IPS-15b (cell line): ENCODE measurements around the gene ENPP7.
"Not testable (repeated sequence)": the region's sequence is repeated elsewhere in the genome, so short reads cannot be mapped to it uniquely, and the experiment has no call there.

Experiments used
- H3K27me3 ChIP-seq: one replicate; pipeline ENCODE4 v1.6.1; 2013; ENCODE audit warnings: low read length; ENCODE audit not compliant: control insufficient read depth, insufficient read depth
- H3K36me3 ChIP-seq: one replicate; pipeline ENCODE4 v1.6.1; 2013; ENCODE audit warnings: low read length; ENCODE audit not compliant: control insufficient read depth, insufficient read depth
- H3K4me1 ChIP-seq: one replicate; pipeline ENCODE4 v1.6.1; 2013; ENCODE audit warnings: mild to moderate bottlenecking, low read length; ENCODE audit not compliant: control insufficient read depth, insufficient read depth
- H3K4me3 ChIP-seq: one replicate; pipeline ENCODE4 v1.5.1; 2013; ENCODE audit warnings: low read depth, low read length
- H3K9ac ChIP-seq: one replicate; pipeline ENCODE4 v1.6.1; 2013; ENCODE audit warnings: low read depth, mild to moderate bottlenecking, low read length
- H3K9me3 ChIP-seq: one replicate; pipeline ENCODE4 v1.6.1; 2013; ENCODE audit warnings: mild to moderate bottlenecking, low read length; ENCODE audit not compliant: control insufficient read depth, insufficient read depth

The ENPP7 gene

DNA sequence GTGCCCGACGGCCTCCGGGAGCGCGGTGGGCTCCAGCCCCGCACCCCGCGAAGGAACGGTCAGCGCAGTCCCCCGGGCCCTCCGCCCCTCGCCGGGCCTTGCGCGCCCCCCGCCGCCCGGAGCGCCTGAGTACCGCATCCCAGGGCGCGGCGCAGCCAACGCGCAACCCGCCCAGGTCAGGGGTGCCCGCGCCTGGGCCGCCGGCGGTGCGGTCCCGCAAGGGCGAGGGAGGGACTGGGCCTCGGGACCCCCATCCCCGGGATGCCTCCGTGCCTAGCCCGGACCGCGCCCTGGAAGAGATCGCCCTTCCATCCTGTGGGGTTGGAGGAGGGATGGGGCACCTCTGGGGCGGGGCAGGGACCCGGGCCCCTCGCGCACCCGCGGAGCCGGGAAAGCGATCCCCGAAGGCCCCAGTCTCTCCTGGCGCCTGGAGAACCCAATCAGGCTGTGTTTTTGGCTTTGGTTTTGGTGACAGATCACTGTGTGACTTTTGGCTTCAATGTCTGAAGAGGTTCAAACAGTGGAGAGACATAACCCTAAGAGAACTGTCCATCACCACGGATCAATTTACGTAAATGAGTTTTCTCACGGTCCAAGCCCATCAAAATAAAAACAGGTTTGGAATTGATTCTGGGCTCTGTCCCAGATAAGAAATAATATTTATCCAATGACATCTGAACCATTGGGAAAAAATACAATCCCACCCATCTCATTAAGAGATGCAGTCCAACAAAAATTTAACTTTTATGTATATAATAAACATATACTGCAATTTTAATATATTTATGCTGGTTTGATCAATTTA is 17.8 kb downstream of the ENPP7 start:
- H3K9ac ChIP-seq: no peak overlapping the region
- peaks cover 42% of the 10 kb centered on the region for H3K27me3 ChIP-seq
- H3K4me3 ChIP-seq: peak overlapping the region; percentile 74
- no peaks in the 10 kb centered on the region for H3K36me3 ChIP-seq
- H3K4me1 ChIP-seq: peaks cover 7% of the 10 kb centered on the region
- H3K9me3 ChIP-seq: no peaks in the 10 kb centered on the region

DNA sequence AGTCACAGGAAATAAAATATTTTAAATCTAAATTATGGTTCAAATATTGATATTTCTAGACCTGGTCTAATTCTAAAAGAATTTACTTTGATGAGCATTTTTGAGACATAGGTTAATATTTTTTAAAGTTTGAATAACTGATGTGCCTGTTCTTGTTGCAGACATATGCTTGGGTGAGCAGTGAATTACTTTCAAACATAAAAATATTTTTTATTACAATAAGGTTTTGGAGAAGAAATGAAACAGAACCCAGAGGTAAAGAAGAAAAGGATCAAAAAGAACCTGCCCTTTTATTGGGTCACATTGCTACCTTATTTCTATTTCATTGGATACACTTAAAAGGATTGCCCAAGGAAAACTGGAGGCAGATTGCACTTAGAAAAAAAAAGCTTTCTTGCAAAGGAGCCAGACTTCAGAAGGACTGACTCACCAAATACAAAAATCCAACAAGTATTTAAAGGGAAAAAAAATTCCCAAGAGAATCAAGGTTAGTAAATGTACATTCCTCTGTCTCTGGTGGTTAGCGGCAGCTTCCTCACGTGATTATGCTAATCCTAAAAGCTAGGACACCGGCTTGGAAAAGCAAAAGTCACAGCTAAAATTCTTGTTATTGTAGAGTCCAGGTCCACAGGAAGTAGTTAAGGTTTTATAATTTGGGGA is 18.5 kb downstream of the ENPP7 start:
- Histone ChIP-seq H3K27me3 (peaks cover 39% of the 10 kb centered on the region), H3K9ac (no peak overlapping the region), H3K4me3 (no peak overlapping the region), H3K36me3 (no peaks in the 10 kb centered on the region), H3K4me1 (peaks cover 7% of the 10 kb centered on the region), H3K9me3 (no peaks in the 10 kb centered on the region)

DNA sequence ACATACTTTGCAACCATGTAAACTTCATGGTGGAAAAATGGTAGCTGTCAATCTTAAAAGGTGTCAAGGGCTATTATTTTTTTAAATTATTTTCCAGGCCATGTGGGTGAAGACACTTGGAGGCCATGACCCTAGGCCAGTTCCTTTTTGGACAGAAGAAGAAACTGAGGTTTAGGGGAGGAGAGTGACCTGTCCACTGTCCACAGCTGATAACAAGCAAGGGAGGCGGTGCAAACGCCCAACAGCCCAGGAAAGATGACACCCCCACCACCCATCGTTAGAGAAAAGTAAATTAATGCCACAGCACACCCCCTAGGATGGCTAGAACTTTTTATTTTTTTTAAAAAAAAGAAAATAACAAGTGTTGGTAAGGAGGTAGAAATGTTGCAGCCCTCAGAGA is 19.2 kb downstream of the ENPP7 start:
- Histone ChIP-seq H3K9me3 (no peaks in the 10 kb centered on the region), H3K4me3 (no peak overlapping the region), H3K36me3 (no peaks in the 10 kb centered on the region), H3K4me1 (peaks cover 7% of the 10 kb centered on the region), H3K27me3 (peaks cover 39% of the 10 kb centered on the region), H3K9ac (no peak overlapping the region)

DNA sequence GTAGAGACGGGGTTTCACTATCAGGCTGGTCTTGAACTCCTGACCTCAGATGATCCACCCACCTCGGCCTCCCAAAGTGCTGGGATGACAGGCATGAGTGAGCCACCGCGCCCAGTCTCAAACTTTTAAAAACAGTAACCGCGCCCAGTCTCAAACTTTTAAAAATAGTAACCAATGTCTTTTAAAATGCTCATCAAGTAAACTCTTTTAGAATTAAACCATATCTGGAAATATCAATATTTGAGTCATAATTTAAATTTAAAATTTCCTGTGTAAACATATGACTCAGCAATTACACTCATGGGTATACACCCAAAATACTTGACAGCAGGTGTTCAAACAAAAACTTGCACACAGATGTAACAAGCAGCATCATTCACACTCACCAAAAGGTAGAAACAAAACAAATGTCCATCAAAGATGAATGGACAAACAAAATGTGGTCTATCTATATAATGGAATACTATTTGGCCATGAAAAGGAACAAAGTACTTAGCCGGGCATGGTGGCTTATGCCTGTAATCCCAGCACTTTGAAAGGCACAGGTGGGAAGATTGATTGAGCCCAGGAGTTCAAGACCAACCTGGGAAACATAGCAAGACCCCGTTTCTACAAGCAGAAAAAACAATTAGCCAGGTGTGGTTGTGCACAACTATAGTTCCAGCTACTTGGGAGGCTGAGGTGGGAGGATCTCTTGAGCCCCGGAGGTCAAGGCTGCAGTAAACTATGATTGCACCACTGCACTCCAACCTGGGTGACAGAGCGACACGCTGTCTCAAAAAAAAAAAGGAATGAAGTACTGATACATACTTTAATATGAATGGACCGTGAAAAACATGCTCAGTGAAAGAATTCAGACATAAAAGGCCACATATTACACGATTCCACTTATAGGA is 20.2 kb downstream of the ENPP7 start:
- Histone ChIP-seq H3K36me3 (no peaks in the 10 kb centered on the region), H3K27me3 (peaks cover 39% of the 10 kb centered on the region), H3K9ac (no peak overlapping the region), H3K4me1 (peaks cover 7% of the 10 kb centered on the region), H3K9me3 (no peaks in the 10 kb centered on the region), H3K4me3 (no peak overlapping the region)

DNA sequence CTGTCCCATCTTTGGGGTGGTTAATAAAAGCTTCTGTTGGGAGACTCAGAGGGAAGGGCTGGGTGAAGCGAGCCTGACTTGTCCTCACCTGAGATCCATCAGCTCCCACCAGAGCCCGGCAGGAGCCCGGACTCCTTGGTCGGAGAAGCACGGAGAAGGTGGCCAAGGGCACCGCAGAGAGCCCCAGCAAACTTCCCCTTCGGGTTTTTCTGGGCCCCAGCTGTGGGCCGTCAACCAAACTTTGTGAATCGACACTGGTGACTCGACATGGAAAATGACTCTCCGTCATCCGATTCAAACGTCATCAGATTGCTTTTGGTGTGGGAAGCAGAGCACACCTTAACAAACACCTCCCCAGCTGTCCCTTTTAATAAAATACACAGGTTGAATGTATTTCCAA is 21.4 kb downstream of the ENPP7 start:
- no peaks in the 10 kb centered on the region for H3K9me3 ChIP-seq
- H3K36me3 ChIP-seq: no peaks in the 10 kb centered on the region
- H3K27me3 ChIP-seq: peaks cover 29% of the 10 kb centered on the region
- H3K4me1 ChIP-seq: peaks cover 2% of the 10 kb centered on the region
- no peak overlapping the region for H3K4me3 ChIP-seq
- no peak overlapping the region for H3K9ac ChIP-seq

DNA sequence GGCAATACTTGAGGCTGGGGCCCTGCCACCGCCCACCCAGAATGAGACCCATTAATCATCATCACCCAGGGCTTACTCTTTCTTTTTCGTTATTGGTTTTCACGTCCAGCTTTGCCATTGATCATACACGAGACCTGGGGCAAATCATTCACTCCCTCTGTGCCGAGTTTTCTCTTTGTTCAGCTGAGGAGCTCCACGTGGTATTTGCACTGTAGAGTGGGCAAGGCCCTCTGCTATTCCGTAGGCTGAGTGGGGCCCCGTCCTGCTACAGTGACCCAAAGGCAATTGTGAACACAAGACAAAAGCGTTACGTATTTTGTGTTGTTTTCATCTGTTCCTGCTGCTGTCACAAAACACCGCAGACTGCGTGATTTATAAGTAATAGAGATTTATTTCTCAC is 23.6 kb downstream of the ENPP7 start:
- Histone ChIP-seq H3K27me3 (peaks cover 11% of the 10 kb centered on the region), H3K9me3 (no peaks in the 10 kb centered on the region), H3K36me3 (no peaks in the 10 kb centered on the region), H3K9ac (no peak overlapping the region), H3K4me1 (no peaks in the 10 kb centered on the region), H3K4me3 (no peak overlapping the region)

DNA sequence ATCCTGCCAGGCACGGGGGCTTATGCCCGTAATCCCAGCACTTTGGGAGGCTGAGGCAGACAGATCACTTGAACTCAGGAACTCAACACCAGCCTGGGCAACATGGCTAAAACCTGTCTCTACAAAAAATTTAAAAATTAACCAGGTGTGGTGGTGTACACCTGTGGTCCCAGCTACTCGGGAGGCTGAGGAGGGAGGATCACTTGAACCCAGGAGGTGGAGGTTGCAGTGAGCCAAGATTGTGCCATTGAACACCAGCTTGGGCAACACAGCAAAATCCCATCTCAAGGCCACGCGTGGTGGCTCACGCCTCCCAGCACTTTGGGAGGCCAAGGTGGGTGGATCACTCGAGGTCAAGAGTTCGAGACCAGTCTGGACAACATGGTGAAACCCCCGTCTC is 24.2 kb downstream of the ENPP7 start:
- H3K4me1 ChIP-seq, H3K36me3 ChIP-seq, H3K9ac ChIP-seq, H3K9me3 ChIP-seq, H3K4me3 ChIP-seq, H3K27me3 ChIP-seq: not testable (repeated sequence)

DNA sequence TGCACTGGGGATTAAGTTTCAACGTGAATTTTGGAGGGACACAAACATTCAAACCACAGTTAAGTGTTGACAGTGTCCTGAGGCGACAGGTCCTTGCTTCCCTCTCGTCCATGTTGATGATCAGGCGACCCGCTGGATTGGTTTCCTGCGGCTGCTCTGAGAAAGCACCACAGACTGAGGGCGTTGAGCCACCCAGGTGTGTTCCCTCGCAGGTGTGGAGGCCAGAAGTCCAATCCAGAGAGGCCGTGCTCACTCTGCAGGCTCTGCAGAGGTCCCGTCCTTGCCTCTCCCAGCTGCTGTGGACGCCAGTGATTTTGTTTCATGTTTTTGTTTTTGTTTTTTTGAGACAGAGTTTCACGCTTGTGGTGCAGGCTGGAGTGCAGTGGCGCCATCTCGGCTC is 24.8 kb downstream of the ENPP7 start:
- H3K36me3 ChIP-seq: no peaks in the 10 kb centered on the region
- no peaks in the 10 kb centered on the region for H3K4me1 ChIP-seq
- H3K9me3 ChIP-seq: no peaks in the 10 kb centered on the region
- H3K4me3 ChIP-seq: no peak overlapping the region
- peaks cover 2% of the 10 kb centered on the region for H3K27me3 ChIP-seq
- no peak overlapping the region for H3K9ac ChIP-seq

DNA sequence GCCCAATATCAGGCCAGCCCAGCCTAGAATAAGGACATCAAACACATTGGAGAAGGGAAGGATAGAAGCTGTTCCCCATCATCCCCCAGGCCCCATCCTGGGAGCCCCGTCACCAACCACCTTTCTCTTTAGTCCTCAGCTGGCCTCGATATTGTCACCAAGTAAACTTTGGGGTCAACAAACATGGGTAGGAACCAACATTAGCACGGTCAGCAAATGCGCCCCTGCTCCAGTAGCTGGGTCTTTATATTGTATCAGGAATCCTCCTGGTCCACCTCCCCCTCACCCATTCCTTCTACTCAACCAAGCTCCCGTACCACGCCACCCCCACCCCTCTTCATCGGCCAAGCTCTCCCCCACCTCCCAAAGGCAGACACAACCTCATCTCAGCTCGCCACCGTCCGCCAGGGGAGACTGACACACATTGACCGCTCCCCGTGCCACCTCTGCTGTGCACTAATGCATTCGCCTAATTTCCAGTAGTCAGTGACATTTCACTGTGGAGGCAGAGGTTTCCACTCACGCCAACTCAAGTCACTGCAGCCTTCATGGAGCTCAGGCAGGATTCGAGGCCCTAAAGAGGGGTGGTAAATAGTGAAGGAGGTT is 26.5 kb downstream of the ENPP7 start:
- H3K4me1 ChIP-seq: no peaks in the 10 kb centered on the region
- no peaks in the 10 kb centered on the region for H3K36me3 ChIP-seq
- no peaks in the 10 kb centered on the region for H3K27me3 ChIP-seq

DNA sequence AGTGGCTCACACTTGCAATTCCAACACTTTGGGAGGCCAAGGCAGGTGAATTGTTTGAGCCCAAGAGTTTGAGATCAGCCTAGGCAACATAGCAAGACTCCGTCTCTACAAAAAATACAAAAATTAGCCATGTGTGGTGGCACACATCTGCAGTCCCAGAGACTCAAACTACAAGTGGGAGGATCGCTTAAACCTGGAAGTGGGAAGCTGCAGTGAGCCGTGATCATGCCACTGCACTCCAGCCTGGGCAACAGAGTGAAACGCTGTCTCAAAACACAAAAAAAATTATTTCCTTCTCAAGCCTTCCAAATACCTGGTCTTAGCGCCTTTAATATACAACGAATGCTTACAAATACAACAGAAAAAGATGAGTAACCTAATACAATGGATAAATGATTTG is 27.5 kb downstream of the ENPP7 start:
- Histone ChIP-seq H3K27me3 (no peaks in the 10 kb centered on the region), H3K4me3 (no peak overlapping the region), H3K36me3 (no peaks in the 10 kb centered on the region), H3K4me1 (no peaks in the 10 kb centered on the region), H3K9ac (no peak overlapping the region), H3K9me3 (no peaks in the 10 kb centered on the region)

More for the DNA sequence above, 26.5 kb downstream of the ENPP7 start:
- Histone ChIP-seq H3K9ac (no peak overlapping the region), H3K4me3 (no peak overlapping the region), H3K9me3 (no peaks in the 10 kb centered on the region)

DNA sequence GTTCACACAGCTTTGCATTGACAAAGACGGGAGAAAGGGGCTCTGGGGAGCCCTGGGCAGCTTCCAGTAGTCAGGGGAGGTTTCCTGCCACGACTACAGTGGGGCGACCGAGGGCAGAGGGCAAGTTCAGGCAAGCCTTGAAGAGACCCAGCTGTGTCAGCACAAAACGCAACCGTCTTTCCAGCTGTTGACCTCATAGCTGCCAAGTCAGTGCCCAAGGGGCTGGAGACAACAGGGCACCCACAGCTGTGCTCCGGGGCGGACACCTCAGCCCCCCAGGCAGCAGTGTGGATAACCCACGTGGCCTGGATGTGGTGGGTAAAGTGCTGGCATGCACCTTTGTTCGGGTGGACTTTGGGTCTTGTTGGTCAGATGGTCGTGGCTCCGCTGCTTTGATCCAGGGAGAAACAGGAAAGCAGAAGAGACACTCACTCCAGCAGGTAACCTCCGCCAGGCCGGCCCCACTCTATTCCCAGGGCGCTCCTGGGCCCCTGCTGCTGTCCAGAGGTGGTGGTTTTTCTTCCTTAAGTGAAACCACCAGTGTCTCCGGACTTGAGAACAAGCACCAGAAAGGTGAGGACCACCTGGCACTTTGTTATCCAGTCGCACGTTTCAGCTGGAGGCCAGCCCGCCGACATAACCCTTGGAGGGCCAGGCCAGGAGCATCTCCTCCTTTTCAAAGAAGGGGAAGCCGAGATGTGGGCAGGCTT is 29.6 kb downstream of the ENPP7 start:
- Histone ChIP-seq H3K9me3 (no peaks in the 10 kb centered on the region), H3K4me1 (no peaks in the 10 kb centered on the region), H3K4me3 (no peak overlapping the region), H3K27me3 (no peaks in the 10 kb centered on the region), H3K9ac (no peak overlapping the region), H3K36me3 (no peaks in the 10 kb centered on the region)
